ENCODE data around the gene PSMF1. TPM values are rescaled to one million over a fixed set of nuclear protein-coding genes. Genes with fewer than 3 reads are reported as not detected.

Gene PSMF1
- total and polyA plus RNA-seq, 2 experiments from 2014 or later = 73.7 to 84.2 TPM

DNA sequence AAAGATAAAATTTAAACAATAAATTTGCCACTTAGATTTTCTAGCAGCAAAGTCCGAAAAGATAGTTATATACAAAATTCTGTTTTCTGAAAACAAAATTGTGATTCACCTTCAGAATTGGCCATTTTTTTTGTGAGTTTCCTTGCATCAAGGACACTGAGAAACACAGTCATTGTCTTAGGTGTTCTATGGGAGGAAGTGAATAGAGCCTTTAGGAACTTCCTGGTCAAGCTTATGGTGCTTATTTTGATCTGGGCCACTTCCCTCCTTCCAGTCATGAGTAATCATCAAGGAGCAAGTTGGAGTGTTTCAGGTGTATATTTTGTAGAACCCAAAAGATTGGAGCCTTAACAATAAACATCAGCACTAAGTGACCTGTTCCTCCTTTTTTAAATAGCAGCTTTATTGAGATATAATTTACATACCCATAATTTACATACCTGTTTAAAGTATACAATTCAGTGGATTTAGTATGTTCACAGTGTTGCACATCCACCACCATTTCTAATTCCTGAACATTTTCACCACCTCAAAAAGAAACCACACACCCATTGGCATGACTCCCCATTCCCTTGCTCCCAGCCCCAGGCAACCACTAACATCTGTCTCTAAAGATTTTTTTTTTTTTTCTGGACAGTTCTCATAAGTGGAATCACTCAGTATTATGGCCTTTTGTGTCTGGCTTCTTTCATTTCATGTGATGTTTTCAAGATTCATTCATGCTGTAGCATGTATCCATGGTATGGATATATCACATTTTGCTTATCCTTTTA is 48.7 kb downstream of the PSMF1 start:
- Histone ChIP-seq H4K20me1 (replicated peaks; ENCODE audit: insufficient read depth) (peaks cover 6% of the 10 kb centered on the region), H3K4me3 (no peak overlapping the region)

More for the DNA sequence above, 48.7 kb downstream of the PSMF1 start:
- Histone ChIP-seq H2AFZ (no peak overlapping the region), H3K4me1 (ENCODE audit: insufficient read depth) (no peaks in the 10 kb centered on the region), H3F3A (replicated peaks; ENCODE audit: low read depth) (no peaks in the 10 kb centered on the region), H3K9me2 (ENCODE audit: insufficient read depth) (no peaks in the 10 kb centered on the region), H3K79me2 (replicated peaks; ENCODE audit: insufficient read depth) (no peaks in the 10 kb centered on the region), H3K36me3 (ENCODE audit: insufficient read depth) (peaks cover 19% of the 10 kb centered on the region), H3K27me3 (ENCODE audit: insufficient read depth) (no peaks in the 10 kb centered on the region), H3K4me2 (no peak overlapping the region), H3K27ac (ENCODE audit: low read depth) (no peak overlapping the region)
- TF ChIP-seq STAT1 (IDR thresholded peaks at IDR 0.05; ENCODE audit: unreplicated experiment) = no peak
- TF ChIP-seq, protein P1, sequence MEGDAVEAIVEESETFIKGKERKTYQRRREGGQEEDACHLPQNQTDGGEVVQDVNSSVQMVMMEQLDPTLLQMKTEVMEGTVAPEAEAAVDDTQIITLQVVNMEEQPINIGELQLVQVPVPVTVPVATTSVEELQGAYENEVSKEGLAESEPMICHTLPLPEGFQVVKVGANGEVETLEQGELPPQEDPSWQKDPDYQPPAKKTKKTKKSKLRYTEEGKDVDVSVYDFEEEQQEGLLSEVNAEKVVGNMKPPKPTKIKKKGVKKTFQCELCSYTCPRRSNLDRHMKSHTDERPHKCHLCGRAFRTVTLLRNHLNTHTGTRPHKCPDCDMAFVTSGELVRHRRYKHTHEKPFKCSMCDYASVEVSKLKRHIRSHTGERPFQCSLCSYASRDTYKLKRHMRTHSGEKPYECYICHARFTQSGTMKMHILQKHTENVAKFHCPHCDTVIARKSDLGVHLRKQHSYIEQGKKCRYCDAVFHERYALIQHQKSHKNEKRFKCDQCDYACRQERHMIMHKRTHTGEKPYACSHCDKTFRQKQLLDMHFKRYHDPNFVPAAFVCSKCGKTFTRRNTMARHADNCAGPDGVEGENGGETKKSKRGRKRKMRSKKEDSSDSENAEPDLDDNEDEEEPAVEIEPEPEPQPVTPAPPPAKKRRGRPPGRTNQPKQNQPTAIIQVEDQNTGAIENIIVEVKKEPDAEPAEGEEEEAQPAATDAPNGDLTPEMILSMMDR (conservative IDR thresholded peaks at IDR 0.05; ENCODE audit: low read depth in 2 of 2) = no peak
- TF ChIP-seq EZH2phosphoT487 (IDR thresholded peaks at IDR 0.05; ENCODE audit: unreplicated experiment) = no peak
- no peak for TF ChIP-seq ZNF331 (CRISPR knock-in tag; IDR thresholded peaks at IDR 0.05; ENCODE audit: low read depth)
- TF ChIP-seq CREB1 (CRISPR knock-in tag; IDR thresholded peaks at IDR 0.05; ENCODE audit: low read depth) = no peak
- no peak for TF ChIP-seq POLR2AphosphoS5 (IDR thresholded peaks at IDR 0.05; ENCODE audit: low read depth)
- TF ChIP-seq, protein P2, sequence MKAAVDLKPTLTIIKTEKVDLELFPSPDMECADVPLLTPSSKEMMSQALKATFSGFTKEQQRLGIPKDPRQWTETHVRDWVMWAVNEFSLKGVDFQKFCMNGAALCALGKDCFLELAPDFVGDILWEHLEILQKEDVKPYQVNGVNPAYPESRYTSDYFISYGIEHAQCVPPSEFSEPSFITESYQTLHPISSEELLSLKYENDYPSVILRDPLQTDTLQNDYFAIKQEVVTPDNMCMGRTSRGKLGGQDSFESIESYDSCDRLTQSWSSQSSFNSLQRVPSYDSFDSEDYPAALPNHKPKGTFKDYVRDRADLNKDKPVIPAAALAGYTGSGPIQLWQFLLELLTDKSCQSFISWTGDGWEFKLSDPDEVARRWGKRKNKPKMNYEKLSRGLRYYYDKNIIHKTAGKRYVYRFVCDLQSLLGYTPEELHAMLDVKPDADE (IDR thresholded peaks at IDR 0.05) = no peak
- TF ChIP-seq ZNF114 (CRISPR knock-in tag; IDR thresholded peaks at IDR 0.05) = no peak
- no peak for TF ChIP-seq NANOG (IDR thresholded peaks at IDR 0.05; ENCODE audit: borderline replicate concordance)
- TF ChIP-seq, protein P3, sequence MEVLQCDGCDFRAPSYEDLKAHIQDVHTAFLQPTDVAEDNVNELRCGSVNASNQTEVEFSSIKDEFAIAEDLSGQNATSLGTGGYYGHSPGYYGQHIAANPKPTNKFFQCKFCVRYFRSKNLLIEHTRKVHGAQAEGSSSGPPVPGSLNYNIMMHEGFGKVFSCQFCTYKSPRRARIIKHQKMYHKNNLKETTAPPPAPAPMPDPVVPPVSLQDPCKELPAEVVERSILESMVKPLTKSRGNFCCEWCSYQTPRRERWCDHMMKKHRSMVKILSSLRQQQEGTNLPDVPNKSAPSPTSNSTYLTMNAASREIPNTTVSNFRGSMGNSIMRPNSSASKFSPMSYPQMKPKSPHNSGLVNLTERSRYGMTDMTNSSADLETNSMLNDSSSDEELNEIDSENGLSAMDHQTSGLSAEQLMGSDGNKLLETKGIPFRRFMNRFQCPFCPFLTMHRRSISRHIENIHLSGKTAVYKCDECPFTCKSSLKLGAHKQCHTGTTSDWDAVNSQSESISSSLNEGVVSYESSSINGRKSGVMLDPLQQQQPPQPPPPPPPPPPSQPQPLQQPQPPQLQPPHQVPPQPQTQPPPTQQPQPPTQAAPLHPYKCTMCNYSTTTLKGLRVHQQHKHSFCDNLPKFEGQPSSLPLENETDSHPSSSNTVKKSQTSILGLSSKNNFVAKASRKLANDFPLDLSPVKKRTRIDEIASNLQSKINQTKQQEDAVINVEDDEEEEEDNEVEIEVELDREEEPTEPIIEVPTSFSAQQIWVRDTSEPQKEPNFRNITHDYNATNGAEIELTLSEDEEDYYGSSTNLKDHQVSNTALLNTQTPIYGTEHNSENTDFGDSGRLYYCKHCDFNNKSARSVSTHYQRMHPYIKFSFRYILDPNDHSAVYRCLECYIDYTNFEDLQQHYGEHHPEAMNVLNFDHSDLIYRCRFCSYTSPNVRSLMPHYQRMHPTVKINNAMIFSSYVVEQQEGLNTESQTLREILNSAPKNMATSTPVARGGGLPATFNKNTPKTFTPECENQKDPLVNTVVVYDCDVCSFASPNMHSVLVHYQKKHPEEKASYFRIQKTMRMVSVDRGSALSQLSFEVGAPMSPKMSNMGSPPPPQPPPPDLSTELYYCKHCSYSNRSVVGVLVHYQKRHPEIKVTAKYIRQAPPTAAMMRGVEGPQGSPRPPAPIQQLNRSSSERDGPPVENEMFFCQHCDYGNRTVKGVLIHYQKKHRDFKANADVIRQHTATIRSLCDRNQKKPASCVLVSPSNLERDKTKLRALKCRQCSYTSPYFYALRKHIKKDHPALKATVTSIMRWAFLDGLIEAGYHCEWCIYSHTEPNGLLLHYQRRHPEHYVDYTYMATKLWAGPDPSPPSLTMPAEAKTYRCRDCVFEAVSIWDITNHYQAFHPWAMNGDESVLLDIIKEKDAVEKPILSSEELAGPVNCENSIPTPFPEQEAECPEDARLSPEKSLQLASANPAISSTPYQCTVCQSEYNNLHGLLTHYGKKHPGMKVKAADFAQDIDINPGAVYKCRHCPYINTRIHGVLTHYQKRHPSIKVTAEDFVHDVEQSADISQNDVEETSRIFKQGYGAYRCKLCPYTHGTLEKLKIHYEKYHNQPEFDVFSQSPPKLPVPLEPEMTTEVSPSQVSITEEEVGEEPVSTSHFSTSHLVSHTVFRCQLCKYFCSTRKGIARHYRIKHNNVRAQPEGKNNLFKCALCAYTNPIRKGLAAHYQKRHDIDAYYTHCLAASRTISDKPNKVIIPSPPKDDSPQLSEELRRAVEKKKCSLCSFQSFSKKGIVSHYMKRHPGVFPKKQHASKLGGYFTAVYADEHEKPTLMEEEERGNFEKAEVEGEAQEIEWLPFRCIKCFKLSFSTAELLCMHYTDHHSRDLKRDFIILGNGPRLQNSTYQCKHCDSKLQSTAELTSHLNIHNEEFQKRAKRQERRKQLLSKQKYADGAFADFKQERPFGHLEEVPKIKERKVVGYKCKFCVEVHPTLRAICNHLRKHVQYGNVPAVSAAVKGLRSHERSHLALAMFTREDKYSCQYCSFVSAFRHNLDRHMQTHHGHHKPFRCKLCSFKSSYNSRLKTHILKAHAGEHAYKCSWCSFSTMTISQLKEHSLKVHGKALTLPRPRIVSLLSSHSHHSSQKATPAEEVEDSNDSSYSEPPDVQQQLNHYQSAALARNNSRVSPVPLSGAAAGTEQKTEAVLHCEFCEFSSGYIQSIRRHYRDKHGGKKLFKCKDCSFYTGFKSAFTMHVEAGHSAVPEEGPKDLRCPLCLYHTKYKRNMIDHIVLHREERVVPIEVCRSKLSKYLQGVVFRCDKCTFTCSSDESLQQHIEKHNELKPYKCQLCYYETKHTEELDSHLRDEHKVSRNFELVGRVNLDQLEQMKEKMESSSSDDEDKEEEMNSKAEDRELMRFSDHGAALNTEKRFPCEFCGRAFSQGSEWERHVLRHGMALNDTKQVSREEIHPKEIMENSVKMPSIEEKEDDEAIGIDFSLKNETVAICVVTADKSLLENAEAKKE (CRISPR knock-in tag; IDR thresholded peaks at IDR 0.05) = no peak
- TF ChIP-seq, protein P4, sequence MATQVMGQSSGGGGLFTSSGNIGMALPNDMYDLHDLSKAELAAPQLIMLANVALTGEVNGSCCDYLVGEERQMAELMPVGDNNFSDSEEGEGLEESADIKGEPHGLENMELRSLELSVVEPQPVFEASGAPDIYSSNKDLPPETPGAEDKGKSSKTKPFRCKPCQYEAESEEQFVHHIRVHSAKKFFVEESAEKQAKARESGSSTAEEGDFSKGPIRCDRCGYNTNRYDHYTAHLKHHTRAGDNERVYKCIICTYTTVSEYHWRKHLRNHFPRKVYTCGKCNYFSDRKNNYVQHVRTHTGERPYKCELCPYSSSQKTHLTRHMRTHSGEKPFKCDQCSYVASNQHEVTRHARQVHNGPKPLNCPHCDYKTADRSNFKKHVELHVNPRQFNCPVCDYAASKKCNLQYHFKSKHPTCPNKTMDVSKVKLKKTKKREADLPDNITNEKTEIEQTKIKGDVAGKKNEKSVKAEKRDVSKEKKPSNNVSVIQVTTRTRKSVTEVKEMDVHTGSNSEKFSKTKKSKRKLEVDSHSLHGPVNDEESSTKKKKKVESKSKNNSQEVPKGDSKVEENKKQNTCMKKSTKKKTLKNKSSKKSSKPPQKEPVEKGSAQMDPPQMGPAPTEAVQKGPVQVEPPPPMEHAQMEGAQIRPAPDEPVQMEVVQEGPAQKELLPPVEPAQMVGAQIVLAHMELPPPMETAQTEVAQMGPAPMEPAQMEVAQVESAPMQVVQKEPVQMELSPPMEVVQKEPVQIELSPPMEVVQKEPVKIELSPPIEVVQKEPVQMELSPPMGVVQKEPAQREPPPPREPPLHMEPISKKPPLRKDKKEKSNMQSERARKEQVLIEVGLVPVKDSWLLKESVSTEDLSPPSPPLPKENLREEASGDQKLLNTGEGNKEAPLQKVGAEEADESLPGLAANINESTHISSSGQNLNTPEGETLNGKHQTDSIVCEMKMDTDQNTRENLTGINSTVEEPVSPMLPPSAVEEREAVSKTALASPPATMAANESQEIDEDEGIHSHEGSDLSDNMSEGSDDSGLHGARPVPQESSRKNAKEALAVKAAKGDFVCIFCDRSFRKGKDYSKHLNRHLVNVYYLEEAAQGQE (IDR thresholded peaks at IDR 0.05; ENCODE audit: unreplicated experiment) = no peak
- Mint-ChIP-seq H3K27me3 (ENCODE audit: insufficient read depth, low read depth, poor library complexity) (no peaks in the 10 kb centered on the region), H3K27ac (no peak overlapping the region), H3K9me3 (no peaks in the 10 kb centered on the region), H3K4me1 (no peaks in the 10 kb centered on the region), H3K36me3 (ENCODE audit: low read depth) (peaks cover 55% of the 10 kb centered on the region), H3K4me3 (no peak overlapping the region)
- ATAC-seq = no peak
- DNase-seq (ENCODE audit: low spot score) = no peak
